ENCODE measurements around the gene UCKL1. TPM values are rescaled to one million over a fixed set of nuclear protein-coding genes. Genes with fewer than 3 reads are reported as not detected.

The UCKL1 gene
- total and polyA plus RNA-seq, 3 donors from 2014 or later, result 35.0 to 78.0 (median 72.6) TPM

GRCh38 chr20:63942969-63943807 is 13.0 kb downstream of the UCKL1 start:
- 65 to 74% methylated on average over 4 to 19 of the region's 19 CpGs for WGBS, 2 donors
- H3K27ac ChIP-seq, result peak overlapping the region; percentile 22 to 55
- TF ChIP-seq POLR2A (IDR thresholded peaks at IDR 0.05), result no peak
- TF ChIP-seq, protein P1, sequence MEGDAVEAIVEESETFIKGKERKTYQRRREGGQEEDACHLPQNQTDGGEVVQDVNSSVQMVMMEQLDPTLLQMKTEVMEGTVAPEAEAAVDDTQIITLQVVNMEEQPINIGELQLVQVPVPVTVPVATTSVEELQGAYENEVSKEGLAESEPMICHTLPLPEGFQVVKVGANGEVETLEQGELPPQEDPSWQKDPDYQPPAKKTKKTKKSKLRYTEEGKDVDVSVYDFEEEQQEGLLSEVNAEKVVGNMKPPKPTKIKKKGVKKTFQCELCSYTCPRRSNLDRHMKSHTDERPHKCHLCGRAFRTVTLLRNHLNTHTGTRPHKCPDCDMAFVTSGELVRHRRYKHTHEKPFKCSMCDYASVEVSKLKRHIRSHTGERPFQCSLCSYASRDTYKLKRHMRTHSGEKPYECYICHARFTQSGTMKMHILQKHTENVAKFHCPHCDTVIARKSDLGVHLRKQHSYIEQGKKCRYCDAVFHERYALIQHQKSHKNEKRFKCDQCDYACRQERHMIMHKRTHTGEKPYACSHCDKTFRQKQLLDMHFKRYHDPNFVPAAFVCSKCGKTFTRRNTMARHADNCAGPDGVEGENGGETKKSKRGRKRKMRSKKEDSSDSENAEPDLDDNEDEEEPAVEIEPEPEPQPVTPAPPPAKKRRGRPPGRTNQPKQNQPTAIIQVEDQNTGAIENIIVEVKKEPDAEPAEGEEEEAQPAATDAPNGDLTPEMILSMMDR (IDR thresholded peaks at IDR 0.05), result no peak
- no peak for DNase-seq
- no peak overlapping the region for H3K4me3 ChIP-seq
- no peaks in the 10 kb centered on the region for H3K27me3 ChIP-seq
- no peaks in the 10 kb centered on the region for H3K36me3 ChIP-seq (ENCODE audit: low read depth, missing control alignments)
- intact Hi-C loops (cut with DNase I; ENCODE audit: low total_unique reads), result no loop called here
- H3K4me1 ChIP-seq, result peaks cover 16% of the 10 kb centered on the region
- no peaks in the 10 kb centered on the region for H3K9me3 ChIP-seq

- Histone ChIP-seq H3K4me3 (no peak overlapping the region), H3K4me1 (peaks cover 10% of the 10 kb centered on the region), H3K27ac (peak overlapping the region; percentile 22 to 55), H3K36me3 (ENCODE audit: low read depth, missing control alignments) (no peaks in the 10 kb centered on the region), H3K27me3 (no peaks in the 10 kb centered on the region), H3K9me3 (no peaks in the 10 kb centered on the region)
- intact Hi-C loops (cut with DNase I; ENCODE audit: low total_unique reads), result no loop called here
- peak; percentile 63 for DNase-seq
- TF ChIP-seq, protein P1 (IDR thresholded peaks at IDR 0.05), result no peak
- no peak for TF ChIP-seq POLR2A (IDR thresholded peaks at IDR 0.05)
- 40 to 54% methylated on average over 28 to 29 of the region's 30 CpGs for WGBS, 2 donors
These were observed 13.8 kb downstream of the UCKL1 start for GRCh38 chr20:63942250-63942951.

DNA sequence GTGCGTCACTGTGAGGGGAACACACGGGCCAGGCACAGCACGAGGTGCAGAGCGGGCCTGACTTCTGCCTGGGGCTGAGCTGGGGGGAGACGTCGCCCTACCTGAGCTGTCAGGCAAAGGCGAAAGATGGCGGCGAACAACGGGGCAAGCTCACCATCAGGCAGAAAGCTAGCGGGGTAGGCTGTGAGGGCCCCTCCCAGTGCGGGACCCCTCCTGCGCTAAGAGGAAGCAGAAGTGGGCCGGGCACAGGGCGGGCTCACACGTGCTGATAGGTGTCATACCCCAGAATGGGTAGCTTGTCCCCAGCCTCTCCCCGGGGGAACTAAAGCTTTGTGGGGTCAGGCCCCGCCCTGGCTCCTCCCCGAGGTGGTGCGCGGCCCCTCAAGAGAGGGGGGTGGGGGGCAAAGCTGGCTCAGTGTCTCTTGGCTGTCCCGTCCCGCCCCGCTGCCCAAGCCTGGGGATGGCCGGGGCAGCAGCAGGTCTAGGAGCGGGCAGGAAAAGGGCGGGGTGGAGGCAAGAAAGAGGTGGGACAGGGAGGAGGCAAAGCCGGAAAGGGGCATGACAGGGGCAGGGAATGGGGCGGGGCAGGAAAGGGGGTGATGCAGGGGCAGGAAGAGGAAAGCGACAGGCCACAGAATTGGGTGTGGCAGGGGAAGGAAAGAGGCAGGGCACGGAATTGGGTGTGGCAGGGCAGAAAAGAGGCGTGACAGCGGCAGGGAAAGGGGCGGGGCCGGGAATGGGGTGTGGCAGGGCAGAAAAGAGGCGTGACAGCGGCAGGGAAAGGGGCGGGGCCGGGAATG is 14.7 kb downstream of the UCKL1 start:
- no peak for TF ChIP-seq POLR2A (IDR thresholded peaks at IDR 0.05)
- TF ChIP-seq, protein P1 (IDR thresholded peaks at IDR 0.05), result no peak
- Histone ChIP-seq H3K27ac (peak overlapping the region in 1 of 2 donors; percentile 15), H3K27me3 (no peaks in the 10 kb centered on the region), H3K9me3 (no peaks in the 10 kb centered on the region), H3K4me1 (peaks cover 6% of the 10 kb centered on the region), H3K4me3 (no peak overlapping the region), H3K36me3 (ENCODE audit: low read depth, missing control alignments) (no peaks in the 10 kb centered on the region)
- WGBS, 2 donors, result 48 to 61% methylated on average over 33 to 37 of the region's 39 CpGs
- DNase-seq, result no peak
- intact Hi-C loops (cut with DNase I; ENCODE audit: low total_unique reads), result no loop called here

DNA sequence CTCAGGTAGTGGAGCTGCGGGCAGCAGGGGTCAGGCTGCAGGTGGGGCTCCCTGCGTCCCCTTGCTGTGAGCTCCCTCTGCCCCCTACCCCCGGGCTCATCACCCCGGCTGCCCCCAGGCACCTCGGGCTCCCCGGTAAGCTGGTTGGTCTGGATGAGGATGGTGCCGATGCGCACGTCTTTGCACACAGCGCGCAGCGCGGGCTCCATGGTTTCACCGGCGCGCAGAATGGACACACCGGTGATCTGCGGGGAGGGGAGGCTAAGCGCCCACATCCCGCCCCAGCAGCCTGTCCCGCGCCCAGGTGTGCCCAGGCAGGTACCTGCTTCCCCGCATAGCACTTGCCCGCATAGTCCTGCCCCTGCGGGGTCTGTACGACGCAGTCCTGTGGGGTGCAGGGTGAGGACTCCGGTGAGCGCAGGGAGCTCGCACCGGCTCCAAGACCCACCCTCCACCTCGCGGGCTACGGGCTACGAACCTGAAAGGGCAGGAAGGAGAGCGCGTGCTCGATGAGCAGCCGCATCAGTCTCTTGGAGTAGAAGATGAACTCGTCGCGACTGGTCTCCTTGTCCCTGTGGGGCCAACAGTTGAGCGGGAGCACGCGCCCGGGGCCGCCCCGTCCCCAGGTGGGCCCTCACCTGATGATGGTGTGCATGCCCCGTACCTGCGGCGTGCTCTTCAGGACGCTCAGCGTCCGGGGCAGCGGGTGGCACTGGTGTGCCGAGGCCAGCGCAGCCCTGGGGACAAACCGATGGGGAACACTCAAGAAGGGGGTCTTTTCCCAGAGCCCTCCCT is 15.5 kb downstream of the UCKL1 start:
- H3K4me3 ChIP-seq, result no peak overlapping the region
- TF ChIP-seq POLR2A (IDR thresholded peaks at IDR 0.05), result no peak
- TF ChIP-seq, protein P1 (IDR thresholded peaks at IDR 0.05), result no peak
- 77 to 78% methylated on average over 25 to 58 of the region's 58 CpGs for WGBS, 2 donors
- H3K9me3 ChIP-seq, result no peaks in the 10 kb centered on the region
- H3K27me3 ChIP-seq, result no peaks in the 10 kb centered on the region
- peaks cover 6% of the 10 kb centered on the region for H3K4me1 ChIP-seq
- no peaks in the 10 kb centered on the region for H3K36me3 ChIP-seq (ENCODE audit: low read depth, missing control alignments)
- intact Hi-C loops (cut with DNase I; ENCODE audit: low total_unique reads), result no loop called here
- no peak for DNase-seq
- no peak overlapping the region for H3K27ac ChIP-seq
